HepG2 (cell line): Measurements from ENCODE around the gene DCAF8. TPM values are rescaled to one million over a fixed set of nuclear protein-coding genes. Genes with fewer than 3 reads are reported as not detected.

Source experiments
- ATAC-seq: fragments of 200-7000 bp; cut with Tn5 transposase; 3 replicates; pipeline ENCODE4 v1.9.1; 2020; ENCODE audit warnings: mild to moderate bottlenecking, moderate library complexity
- BruUV-seq: library from RNA; stranded (reverse); fragments of 400-500 nt; replicated peaks from 2 replicates; lab custom pipeline; 2021; lab: Mats Ljungman, UMichigan
- CTCF ChIA-PET: fragments of 300-600 bp; formaldehyde crosslinking; extraction: SDS; loops from one replicate; lab custom pipeline; 2021; ENCODE audit warnings: low total read pairs, inconsistent platforms, low intra/inter-chr PET ratio; lab: Yijun Ruan, JAX
- POLR2A ChIA-PET: fragments of 350-600 bp; sonication (Branson Sonifier 250); formaldehyde crosslinking; loops from one replicate; lab custom pipeline; 2020; ENCODE audit warnings: antibody characterized with exemption, inconsistent platforms; lab: Yijun Ruan, JAX
- DNase-seq: peaks from one replicate; pipeline ENCODE4 v3.0.0-alpha.2; 2015; ENCODE audit warnings: low spot score
- FAIRE-seq: peaks from 3 replicates; lab custom pipeline; 2011; peaks lifted over from hg19 to GRCh38; lab: Jason Lieb, UNC
- H2AFZ ChIP-seq: one replicate; pipeline ENCODE4 v1.6.1; 2011; ENCODE audit warnings: low read length, inconsistent platforms
- H3K27ac ChIP-seq: fragments of 300-600 bp; 3 replicates; pipeline ENCODE4 v1.8.0; 2011; ENCODE audit warnings: mixed run types, mild to moderate bottlenecking, mixed read lengths, low read length, inconsistent platforms; ENCODE audit not compliant: insufficient read depth; ENCODE audit errors: extremely low read length
- H3K27me3 ChIP-seq, 2 experiments: fragments of 200-600 bp in 1 of 2; 2 replicates in 1 of 2; 3 replicates in 1 of 2; pipeline versions ENCODE4 v1.6.0 to v1.8.0; 2011; ENCODE audit warnings: low read length in 2 of 2, mild to moderate bottlenecking in 2 of 2, moderate library complexity in 2 of 2, inconsistent platforms in 1 of 2; ENCODE audit not compliant: insufficient read depth in 2 of 2, control insufficient read depth in 1 of 2
- H3K36me3 ChIP-seq, 2 experiments: fragments of 200-600 bp in 1 of 2; replicated peaks in 1 of 2; 2 replicates in 1 of 2; 3 replicates in 1 of 2; pipeline versions ENCODE4 v1.5.1 to v1.8.0; 2011; ENCODE audit warnings: low read length in 2 of 2, inconsistent platforms in 1 of 2; ENCODE audit not compliant: insufficient read depth in 2 of 2, control insufficient read depth in 1 of 2
- H3K4me1 ChIP-seq: 2 replicates; pipeline ENCODE4 v1.5.1; 2012; ENCODE audit warnings: low read length, inconsistent platforms; ENCODE audit not compliant: insufficient read depth
- H3K4me2 ChIP-seq: 2 replicates; pipeline ENCODE4 v1.6.0; 2011; ENCODE audit warnings: low read depth, low read length, inconsistent platforms
- H3K4me3 ChIP-seq, 3 experiments: fragments of 200-600 bp in 1 of 3; sonication (generic), shearing (Covaris generic) in 1 of 3; replicated peaks in 1 of 3; 2 replicates each; pipeline ENCODE4 v1.5.1; 2011 to 2016; ENCODE audit warnings: low read length in 3 of 3, inconsistent platforms in 2 of 3, low read depth in 2 of 3, mild to moderate bottlenecking in 2 of 3, control low read depth in 1 of 3, mixed read lengths in 1 of 3; ENCODE audit not compliant: insufficient read depth in 1 of 3
- H3K79me2 ChIP-seq: one replicate; pipeline ENCODE4 v1.6.1; 2011; ENCODE audit warnings: low read length, inconsistent platforms; ENCODE audit not compliant: insufficient read depth
- H3K9ac ChIP-seq: 2 replicates; pipeline ENCODE4 v1.6.0; 2011; ENCODE audit warnings: mild to moderate bottlenecking, low read depth, low read length, inconsistent platforms; ENCODE audit not compliant: insufficient read depth
- H3K9me3 ChIP-seq: 2 replicates; pipeline ENCODE4 v1.5.1; 2012; ENCODE audit warnings: mild to moderate bottlenecking, low read length
- H4K20me1 ChIP-seq: 2 replicates; pipeline ENCODE4 v1.6.0; 2011; ENCODE audit warnings: inconsistent platforms, mild to moderate bottlenecking, low read length, moderate library complexity; ENCODE audit not compliant: insufficient read depth
- RXRB ChIP-seq: IDR thresholded peaks from 2 replicates; pipeline ENCODE4 v1.6.1; 2016; ENCODE audit warnings: borderline replicate concordance, missing genetic modification reagents, missing compliant biosample characterization
- ZEB1 ChIP-seq: IDR thresholded peaks from 2 replicates; pipeline ENCODE4 v1.6.1; 2012; ENCODE audit warnings: mild to moderate bottlenecking, low read depth, inconsistent platforms; ENCODE audit not compliant: insufficient replicate concordance
- ZFY ChIP-seq: sonication (generic); formaldehyde crosslinking; IDR thresholded peaks from 2 replicates; pipeline ENCODE4 v1.4.0; 2020; ENCODE audit warnings: missing genetic modification reagents
- ZNF614 ChIP-seq: IDR thresholded peaks from 2 replicates; pipeline ENCODE4 v1.6.1; 2018; ENCODE audit warnings: missing biosample characterization, missing genetic modification reagents, inconsistent platforms, borderline replicate concordance
- ZNF616 ChIP-seq: sonication (generic); formaldehyde crosslinking; IDR thresholded peaks from 2 replicates; pipeline ENCODE4 v1.5.0; 2020; ENCODE audit warnings: low read depth, mild to moderate bottlenecking, missing genetic modification reagents
- ZNF777 ChIP-seq: sonication (generic); formaldehyde crosslinking; IDR thresholded peaks from 2 replicates; pipeline ENCODE4 v1.4.0; 2020; ENCODE audit warnings: missing genetic modification reagents
- ZNF878 ChIP-seq: sonication (generic); formaldehyde crosslinking; IDR thresholded peaks from 2 replicates; pipeline ENCODE4 v1.8.1; 2023; ENCODE audit warnings: mild to moderate bottlenecking, missing genetic modification reagents, moderate library complexity
- ZSCAN29 ChIP-seq: sonication (generic); formaldehyde crosslinking; conservative IDR thresholded peaks from 2 replicates; pipeline ENCODE4 v1.4.0; 2020; ENCODE audit warnings: mild to moderate bottlenecking, missing genetic modification reagents
- ZSCAN30 ChIP-seq: sonication (generic); formaldehyde crosslinking; IDR thresholded peaks from 2 replicates; pipeline ENCODE4 v1.5.0; 2020; ENCODE audit warnings: mild to moderate bottlenecking, missing genetic modification reagents
- WGBS: methylation state at CpG from one replicate; pipeline ENCODE4 v1.1.6; 2017; ENCODE audit warnings: low lambda C conversion rate; 5-methylcytosine and 5-hydroxymethylcytosine counted together
- in situ Hi-C: cut with HindIII; loops from 2 replicates; pipeline ENCODE4 v1.10.0; 2017; ENCODE audit warnings: low pct_unique_long_range_greater_than_20kb; ENCODE audit not compliant: extremely low pct_ligation_motif_present
- intact Hi-C: fragments of 100-400 bp; cut with micrococcal nuclease; formaldehyde crosslinking; loops from one replicate; pipeline ENCODE4 v1.10.0; 2022; ENCODE audit not compliant: unreplicated experiment
- polyA plus RNA-seq, 8 experiments: library from polyadenylated mRNA; depleted of rRNA in 3 of 8; stranded (reverse) in 7 of 8; unstranded in 1 of 8; fragments of >200 nt; fragmentation: Illumina TruSeq in 4 of 8; extraction: Trizol in 4 of 8; gene quantifications; 2 replicates each; pipeline versions ENCODE4 v1.2.1 to v1.2.3, GENCODE V29; 2011 to 2016; ENCODE audit warnings: low read depth in 4 of 8, missing spikeins in 1 of 8, mixed read lengths in 1 of 8; ENCODE audit not compliant: insufficient read depth in 1 of 8
- total RNA-seq, 5 experiments: library from RNA; depleted of rRNA; stranded (reverse); fragments of >200 nt; fragmentation: Illumina TruSeq; extraction: Trizol; gene quantifications; 2 replicates each; pipeline ENCODE4 v1.2.3, GENCODE V29; 2016; ENCODE audit warnings: low read depth in 1 of 5
- TF ChIP-seq, protein P1 (sequence below): sonication (generic); formaldehyde crosslinking; IDR thresholded peaks from 2 replicates; pipeline ENCODE4 v1.4.0; 2020; ENCODE audit warnings: mild to moderate bottlenecking, missing genetic modification reagents, borderline replicate concordance
- TF ChIP-seq, protein P2 (sequence below): sonication (generic); formaldehyde crosslinking; IDR thresholded peaks from 2 replicates; pipeline ENCODE4 v1.8.1; 2023; ENCODE audit warnings: mild to moderate bottlenecking, inconsistent platforms, moderate library complexity, missing genetic modification reagents, borderline replicate concordance
- TF ChIP-seq, protein P3 (sequence below): sonication (generic); formaldehyde crosslinking; IDR thresholded peaks from 2 replicates; pipeline ENCODE4 v1.4.0; 2020; ENCODE audit warnings: low read depth, mild to moderate bottlenecking, missing genetic modification reagents
- TF ChIP-seq, protein P4 (sequence below): sonication (generic); formaldehyde crosslinking; IDR thresholded peaks from 2 replicates; pipeline ENCODE4 v1.5.0; 2020; ENCODE audit warnings: missing genetic modification reagents

DCAF8 gene
- total and polyA plus RNA-seq, 2 of the 13 experiments (the other 11 are each of a cell fraction or from before 2014, with no cell fraction given), result 73.4 to 79.8 TPM

DNA sequence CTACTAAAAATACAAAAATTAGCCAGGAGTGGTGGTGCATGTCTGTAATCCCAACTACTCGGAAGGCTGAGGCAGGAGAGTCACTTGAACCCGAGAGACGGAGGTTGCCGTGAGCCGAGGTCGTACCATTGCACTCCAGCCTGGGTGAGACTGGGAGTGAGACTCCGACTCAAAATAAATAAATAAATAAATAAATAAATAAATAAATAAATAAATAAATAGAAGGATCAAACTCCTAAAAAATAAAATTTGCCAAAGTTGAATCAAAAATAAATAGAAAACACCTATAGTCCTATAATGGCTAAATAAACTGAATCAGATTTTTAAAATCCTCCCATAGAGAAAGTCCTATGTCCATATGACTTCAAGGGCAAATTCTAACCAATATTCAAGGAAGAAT lies 37.8 kb upstream of the DCAF8 start (continued):
- TF ChIP-seq, protein P1, sequence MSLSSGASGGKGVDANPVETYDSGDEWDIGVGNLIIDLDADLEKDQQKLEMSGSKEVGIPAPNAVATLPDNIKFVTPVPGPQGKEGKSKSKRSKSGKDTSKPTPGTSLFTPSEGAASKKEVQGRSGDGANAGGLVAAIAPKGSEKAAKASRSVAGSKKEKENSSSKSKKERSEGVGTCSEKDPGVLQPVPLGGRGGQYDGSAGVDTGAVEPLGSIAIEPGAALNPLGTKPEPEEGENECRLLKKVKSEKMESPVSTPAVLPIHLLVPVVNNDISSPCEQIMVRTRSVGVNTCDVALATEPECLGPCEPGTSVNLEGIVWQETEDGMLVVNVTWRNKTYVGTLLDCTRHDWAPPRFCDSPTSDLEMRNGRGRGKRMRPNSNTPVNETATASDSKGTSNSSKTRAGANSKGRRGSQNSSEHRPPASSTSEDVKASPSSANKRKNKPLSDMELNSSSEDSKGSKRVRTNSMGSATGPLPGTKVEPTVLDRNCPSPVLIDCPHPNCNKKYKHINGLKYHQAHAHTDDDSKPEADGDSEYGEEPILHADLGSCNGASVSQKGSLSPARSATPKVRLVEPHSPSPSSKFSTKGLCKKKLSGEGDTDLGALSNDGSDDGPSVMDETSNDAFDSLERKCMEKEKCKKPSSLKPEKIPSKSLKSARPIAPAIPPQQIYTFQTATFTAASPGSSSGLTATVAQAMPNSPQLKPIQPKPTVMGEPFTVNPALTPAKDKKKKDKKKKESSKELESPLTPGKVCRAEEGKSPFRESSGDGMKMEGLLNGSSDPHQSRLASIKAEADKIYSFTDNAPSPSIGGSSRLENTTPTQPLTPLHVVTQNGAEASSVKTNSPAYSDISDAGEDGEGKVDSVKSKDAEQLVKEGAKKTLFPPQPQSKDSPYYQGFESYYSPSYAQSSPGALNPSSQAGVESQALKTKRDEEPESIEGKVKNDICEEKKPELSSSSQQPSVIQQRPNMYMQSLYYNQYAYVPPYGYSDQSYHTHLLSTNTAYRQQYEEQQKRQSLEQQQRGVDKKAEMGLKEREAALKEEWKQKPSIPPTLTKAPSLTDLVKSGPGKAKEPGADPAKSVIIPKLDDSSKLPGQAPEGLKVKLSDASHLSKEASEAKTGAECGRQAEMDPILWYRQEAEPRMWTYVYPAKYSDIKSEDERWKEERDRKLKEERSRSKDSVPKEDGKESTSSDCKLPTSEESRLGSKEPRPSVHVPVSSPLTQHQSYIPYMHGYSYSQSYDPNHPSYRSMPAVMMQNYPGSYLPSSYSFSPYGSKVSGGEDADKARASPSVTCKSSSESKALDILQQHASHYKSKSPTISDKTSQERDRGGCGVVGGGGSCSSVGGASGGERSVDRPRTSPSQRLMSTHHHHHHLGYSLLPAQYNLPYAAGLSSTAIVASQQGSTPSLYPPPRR (CRISPR knock-in tag), result no peak
- no peak for TF ChIP-seq ZSCAN30 (CRISPR knock-in tag)
- TF ChIP-seq, all 625 proteins: peak for 0

DNA sequence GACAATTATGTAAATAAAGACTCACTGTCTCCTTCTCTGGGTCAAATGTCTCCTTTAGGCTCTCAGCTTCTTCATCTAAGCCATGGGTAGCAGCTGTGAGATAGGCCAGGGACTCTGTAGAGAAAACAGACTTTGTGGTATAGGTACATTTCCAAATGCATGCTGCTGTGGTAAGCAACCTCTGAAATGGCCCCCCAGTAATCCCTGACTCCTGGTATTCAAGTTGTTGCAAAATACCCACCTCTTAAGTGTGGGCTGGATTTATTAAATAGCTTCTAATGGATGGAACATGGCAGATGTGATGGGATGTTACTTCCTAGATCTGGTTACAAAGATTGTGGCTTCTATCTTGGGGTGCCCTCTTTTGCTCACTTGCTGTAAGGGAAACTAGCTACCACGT lies 33.7 kb upstream of the DCAF8 start:
- H3K9ac ChIP-seq, result no peak overlapping the region
- H3K27ac ChIP-seq, result no peak overlapping the region
- POLR2A ChIA-PET, result interaction anchor here (0.9 kb wide), 1 partner anchor 11 kb away, joined by 3 read pairs; the partner anchor contains the start of gene PEX19
- no peaks in the 10 kb centered on the region for H3K9me3 ChIP-seq
- TF ChIP-seq, protein P2, sequence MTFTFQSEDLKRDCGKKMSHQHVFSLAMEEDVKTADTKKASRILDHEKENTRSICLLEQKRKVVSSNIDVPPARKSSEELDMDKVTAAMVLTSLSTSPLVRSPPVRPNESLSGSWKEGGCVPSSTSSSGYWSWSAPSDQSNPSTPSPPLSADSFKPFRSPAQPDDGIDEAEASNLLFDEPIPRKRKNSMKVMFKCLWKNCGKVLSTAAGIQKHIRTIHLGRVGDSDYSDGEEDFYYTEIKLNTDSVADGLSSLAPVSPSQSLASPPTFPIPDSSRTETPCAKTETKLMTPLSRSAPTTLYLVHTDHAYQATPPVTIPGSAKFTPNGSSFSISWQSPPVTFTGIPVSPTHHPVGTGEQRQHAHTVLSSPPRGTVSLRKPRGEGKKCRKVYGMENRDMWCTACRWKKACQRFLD, result no peak
- TF ChIP-seq ZNF777 (CRISPR knock-in tag), result no peak
- TF ChIP-seq ZNF878 (CRISPR knock-in tag), result no peak
- no peak for TF ChIP-seq ZSCAN29 (CRISPR knock-in tag)
- no peak for TF ChIP-seq ZNF616 (CRISPR knock-in tag)
- TF ChIP-seq ZNF614 (CRISPR knock-in tag), result no peak
- TF ChIP-seq ZEB1, result no peak
- TF ChIP-seq RXRB (CRISPR knock-in tag), result no peak
- TF ChIP-seq, protein P3, sequence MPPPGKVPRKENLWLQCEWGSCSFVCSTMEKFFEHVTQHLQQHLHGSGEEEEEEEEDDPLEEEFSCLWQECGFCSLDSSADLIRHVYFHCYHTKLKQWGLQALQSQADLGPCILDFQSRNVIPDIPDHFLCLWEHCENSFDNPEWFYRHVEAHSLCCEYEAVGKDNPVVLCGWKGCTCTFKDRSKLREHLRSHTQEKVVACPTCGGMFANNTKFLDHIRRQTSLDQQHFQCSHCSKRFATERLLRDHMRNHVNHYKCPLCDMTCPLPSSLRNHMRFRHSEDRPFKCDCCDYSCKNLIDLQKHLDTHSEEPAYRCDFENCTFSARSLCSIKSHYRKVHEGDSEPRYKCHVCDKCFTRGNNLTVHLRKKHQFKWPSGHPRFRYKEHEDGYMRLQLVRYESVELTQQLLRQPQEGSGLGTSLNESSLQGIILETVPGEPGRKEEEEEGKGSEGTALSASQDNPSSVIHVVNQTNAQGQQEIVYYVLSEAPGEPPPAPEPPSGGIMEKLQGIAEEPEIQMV, result no peak
- TF ChIP-seq, protein P4, sequence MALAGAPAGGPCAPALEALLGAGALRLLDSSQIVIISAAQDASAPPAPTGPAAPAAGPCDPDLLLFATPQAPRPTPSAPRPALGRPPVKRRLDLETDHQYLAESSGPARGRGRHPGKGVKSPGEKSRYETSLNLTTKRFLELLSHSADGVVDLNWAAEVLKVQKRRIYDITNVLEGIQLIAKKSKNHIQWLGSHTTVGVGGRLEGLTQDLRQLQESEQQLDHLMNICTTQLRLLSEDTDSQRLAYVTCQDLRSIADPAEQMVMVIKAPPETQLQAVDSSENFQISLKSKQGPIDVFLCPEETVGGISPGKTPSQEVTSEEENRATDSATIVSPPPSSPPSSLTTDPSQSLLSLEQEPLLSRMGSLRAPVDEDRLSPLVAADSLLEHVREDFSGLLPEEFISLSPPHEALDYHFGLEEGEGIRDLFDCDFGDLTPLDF (CRISPR knock-in tag), result no peak
- no peak for TF ChIP-seq ZFY
- ATAC-seq (no peak), FAIRE-seq (no peak), DNase-seq (no peak)
- BruUV-seq, result no TSS peak
- no peaks in the 10 kb centered on the region for H3K79me2 ChIP-seq
- H4K20me1 ChIP-seq, result peaks cover 12% of the 10 kb centered on the region
- intact Hi-C loops (no loop called here), in situ Hi-C loops (no loop called here)
- H3K27me3 ChIP-seq, result no peaks in the 10 kb centered on the region
- H3K36me3 ChIP-seq, result peaks cover 57 to 94% of the 10 kb centered on the region in 2 experiments
- H3K4me1 ChIP-seq, result peaks cover 8% of the 10 kb centered on the region
- H2AFZ ChIP-seq, result no peak overlapping the region
- CTCF ChIA-PET, result no interaction called here
- H3K4me2 ChIP-seq, result no peak overlapping the region
- H3K4me3 ChIP-seq, result no peak overlapping the region
- 100% methylated on average over 1 of the region's 1 CpG for WGBS
